Epidermal melanocyte (primary cell): ENCODE results near the gene GBP4.
A peak's percentile ranks its signal among the peaks of the same experiment; 100 is the strongest.

Source experiments
- DNase-seq: peaks from one replicate; pipeline ENCODE4 v3.0.0; 2011; ENCODE audit warnings: low spot score; ENCODE audit not compliant: insufficient read length

GBP4 gene

GRCh38 chr1:89171067-89171438 lies 27.7 kb downstream of the GBP4 start:
- DNase-seq = no peak

DNA sequence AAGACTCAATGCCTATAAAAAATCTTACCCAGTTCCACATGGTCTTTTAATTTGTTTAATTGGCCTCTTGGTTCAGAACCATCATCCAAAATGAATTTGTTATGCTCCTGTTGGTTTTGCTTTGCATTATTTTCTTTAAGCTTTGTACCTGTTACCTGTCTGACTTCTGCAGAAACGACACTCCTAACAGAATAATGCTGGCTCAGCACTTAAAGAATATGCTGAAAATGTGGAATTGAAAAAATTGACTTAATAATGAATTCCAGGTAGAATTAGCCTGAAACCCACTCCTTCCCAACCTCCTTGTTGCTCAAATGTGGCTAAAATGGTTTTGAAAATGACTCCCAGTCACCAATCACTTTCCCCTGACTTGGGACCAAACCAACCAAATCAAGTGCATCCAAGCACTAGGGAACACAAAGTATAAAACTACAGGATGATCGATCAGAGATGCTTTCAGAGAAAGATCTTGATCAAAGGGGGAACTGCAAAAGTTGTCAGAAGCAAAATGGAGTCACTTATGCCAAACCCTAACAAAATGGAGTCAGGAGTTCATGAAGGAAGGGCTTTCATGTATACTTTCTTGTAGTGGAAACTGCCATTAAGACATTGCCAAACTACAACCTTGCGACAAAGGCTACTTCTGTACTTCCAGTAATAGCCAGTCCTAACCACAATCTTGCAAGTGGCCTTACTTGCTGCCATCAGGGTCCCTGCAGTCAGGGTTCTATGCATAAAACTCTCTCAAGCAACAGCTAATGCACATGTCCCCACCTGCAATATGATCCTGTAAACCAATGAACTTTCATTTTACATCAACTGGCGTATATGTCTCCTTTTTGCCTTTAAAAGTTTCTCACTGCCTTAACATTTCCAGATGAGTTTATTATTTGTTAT lies 28.3 kb downstream of the GBP4 start:
- no peak for DNase-seq

DNA sequence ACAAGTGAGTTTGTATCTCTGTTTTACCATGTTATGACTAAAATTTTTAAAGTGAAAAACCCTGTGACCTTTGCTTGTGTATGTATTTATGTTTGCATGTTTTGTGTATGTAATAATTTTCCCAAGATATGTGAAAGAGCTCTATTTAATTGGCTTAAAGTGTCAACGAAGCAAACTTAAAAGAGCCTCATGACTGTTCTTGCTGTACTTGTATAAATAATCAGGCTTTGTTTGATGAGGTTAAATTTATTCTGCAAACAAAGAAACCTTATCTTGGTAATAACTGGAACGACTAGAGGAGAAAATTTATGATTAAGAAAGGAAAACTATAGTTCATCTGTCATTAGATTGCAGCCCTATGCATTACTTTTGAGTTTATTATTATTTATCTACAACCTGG lies 29.6 kb downstream of the GBP4 start:
- peak; percentile 14 for DNase-seq

GRCh38 chr1:89167590-89168230 lies 31.0 kb downstream of the GBP4 start:
- DNase-seq = no peak

GRCh38 chr1:89166705-89167104 lies 32.0 kb downstream of the GBP4 start:
- no peak for DNase-seq

DNA sequence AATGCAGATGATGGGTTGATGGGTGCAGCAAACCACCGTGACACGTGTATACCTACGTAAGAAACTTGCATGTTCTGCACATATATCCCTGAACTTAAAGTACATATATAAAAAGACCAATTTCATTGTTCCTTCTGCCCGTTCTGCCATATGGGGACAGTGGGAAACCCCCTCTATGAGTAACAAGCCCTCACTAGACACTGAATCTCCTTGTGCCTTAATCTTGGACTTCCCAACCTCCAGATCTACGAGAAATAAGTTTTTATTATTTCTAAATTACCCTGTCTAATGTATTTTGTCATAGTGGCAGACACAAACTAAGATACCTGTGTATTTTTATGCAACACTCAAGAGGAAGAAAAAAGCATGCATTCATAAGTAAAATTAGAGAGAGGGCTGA lies 32.9 kb downstream of the GBP4 start:
- no peak for DNase-seq

- DNase-seq = no peak
Measured at GRCh38 chr1:89151047-89151446, 47.7 kb downstream of the GBP4 start.

DNA sequence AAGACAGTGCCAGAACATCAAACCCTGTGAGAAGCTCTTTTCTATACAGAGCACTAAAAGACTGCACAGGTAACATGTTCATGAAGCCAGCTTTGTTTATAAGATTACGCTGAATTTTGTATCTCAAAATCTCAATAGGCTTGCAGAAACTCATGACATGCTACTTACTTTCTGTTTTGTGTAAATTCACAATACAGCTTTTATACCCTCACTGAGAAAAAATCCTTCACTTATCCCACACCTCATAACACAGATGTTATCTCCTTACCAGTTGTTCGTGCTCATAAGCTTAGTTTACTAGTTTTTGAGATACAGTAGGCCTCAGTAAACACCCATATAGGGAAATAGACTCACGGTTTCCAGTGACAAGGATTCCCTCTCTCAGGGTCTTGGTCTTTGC lies 48.8 kb downstream of the GBP4 start:
- DNase-seq = no peak

- DNase-seq = no peak
Measured at GRCh38 chr1:89149229-89149628, 49.5 kb downstream of the GBP4 start.

DNA sequence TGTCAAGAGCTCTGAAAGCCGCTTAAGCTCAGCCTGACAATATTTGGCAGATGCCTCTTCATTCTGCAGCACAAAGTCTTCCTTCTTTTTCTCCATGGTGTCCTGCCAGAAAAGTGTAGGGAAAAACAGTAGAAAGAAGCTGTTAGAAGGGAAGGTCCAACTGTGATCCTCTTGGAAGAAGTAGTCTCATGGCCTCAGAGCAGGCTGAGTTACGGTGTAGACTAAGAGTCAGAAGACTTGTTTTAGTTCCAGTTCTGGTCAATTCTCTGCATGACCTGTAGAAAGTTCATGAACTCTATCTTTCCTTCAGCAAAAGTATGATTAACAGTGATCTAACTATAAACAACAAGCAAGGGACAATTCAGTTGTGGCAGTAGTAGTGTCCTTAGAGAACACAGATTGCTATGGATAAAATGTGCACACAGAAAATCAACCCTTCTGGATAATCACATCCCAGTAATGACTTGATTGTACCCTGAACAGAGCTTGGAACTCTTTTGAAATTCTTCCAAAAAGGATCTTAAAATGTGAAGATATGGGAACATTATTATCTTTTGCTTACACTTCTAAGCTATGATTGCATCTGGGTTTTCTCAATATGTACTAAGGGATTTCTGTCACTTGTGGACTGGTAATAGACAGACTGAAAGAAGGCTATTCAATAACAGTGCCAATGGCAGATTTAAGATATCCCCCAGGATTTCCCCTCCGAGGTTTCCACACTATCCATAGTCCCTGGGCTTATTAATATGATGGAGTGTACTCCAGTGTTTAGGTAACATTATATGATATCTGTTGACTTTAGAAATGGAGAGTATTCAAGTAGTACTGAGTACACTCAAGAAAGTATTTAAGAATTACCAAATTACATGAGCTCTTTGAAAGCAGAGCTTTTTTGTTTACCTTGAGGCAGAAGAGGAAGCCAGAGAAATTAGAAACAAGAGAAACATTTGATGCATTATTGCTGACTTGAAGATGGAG lies 50.8 kb downstream of the GBP4 start:
- no peak for DNase-seq

DNA sequence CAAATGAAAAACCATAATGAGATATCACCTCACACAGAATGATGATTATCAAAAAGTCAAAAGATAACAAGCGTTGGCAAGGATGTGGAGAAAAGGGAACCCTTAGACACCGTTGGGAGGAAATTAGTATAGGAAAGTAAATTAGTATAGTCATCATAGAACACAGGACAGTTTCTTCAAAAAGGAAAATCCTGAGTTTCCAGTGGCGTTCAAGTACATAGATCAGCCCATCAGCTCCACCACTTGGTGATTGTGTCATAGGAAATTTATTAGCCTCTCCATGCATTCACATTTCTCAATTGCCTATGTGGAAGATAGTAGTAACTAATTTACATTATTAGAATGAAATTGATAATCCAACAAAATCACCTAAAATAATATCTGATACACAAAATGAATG lies 52.0 kb downstream of the GBP4 start:
- DNase-seq = no peak

DNA sequence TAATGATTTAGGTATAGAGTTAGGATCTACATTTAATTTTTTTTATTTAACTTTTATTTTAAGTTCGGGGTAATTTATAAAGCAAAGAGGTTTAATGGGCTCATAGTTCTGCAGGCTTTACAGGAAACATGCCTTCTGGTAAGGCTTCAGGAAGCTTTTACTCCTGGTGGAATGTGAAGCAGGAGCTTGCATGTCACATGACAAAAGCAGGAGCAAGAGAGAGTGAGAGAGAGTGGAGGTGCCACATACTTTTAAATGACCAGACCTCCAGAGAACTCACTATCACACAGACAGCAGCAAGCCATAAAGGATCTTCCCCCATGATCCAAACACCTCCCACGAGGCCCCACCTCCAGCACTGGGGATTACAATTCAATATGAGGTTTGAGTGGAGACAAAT lies 55.3 kb downstream of the GBP4 start:
- DNase-seq = no peak

DNA sequence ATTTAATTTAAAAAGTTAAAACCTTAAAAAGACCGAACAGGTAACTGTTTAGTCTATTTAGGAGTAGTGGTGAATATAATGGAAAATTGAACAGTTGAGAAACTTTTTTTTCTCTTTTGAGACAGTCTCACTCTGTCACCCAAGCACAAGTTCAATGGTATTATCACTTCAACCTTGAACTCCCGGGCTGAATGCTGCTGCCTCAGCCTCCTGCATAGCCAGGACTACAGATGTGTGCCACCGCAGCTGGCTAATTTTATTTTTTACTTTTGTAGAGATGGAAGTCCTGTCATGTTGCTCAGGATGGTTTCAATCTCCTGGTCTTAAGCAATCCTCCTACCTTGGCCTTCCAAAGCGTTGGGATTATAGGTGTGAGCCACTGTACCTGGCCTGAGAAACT lies 56.6 kb downstream of the GBP4 start:
- no peak for DNase-seq

GRCh38 chr1:89133747-89134146 lies 65.0 kb downstream of the GBP4 start:
- DNase-seq = no peak
